Psoas muscle (tissue), 8 donors: ENCODE results near the gene CASQ1. TPM values are rescaled to one million over a fixed set of nuclear protein-coding genes. Genes with fewer than 3 reads are reported as not detected.

Experiments used
- ATAC-seq, 4 donors: fragments of 200-7000 bp; cut with Tn5 transposase; one replicate each; pipeline ENCODE4 v1.9.1; 2020; ENCODE audit warnings: moderate library complexity in 3 of 4, mild to moderate bottlenecking in 2 of 4
- DNase-seq, 2 donors: peaks; one replicate each; pipeline ENCODE4 v3.0.0-alpha.2; 2020
- H3K27ac ChIP-seq: fragments of 200-600 bp; one replicate; pipeline ENCODE4 v1.8.0; 2022
- H3K27me3 ChIP-seq, 3 donors: fragments of 200-600 bp in 1 of 3; one replicate each; pipeline versions ENCODE4 v1.6.1 to v1.8.0; 2013 to 2022; ENCODE audit warnings: low read length in 2 of 3, mild to moderate bottlenecking in 2 of 3, moderate library complexity in 1 of 3; ENCODE audit not compliant: insufficient read depth in 3 of 3
- H3K36me3 ChIP-seq, 2 donors: fragments of 200-600 bp in 1 of 2; one replicate each; pipeline versions ENCODE4 v1.6.1 to v1.8.0; 2013 to 2022; ENCODE audit warnings: low read depth in 1 of 2, mild to moderate bottlenecking in 1 of 2, moderate library complexity in 1 of 2; ENCODE audit not compliant: insufficient read depth in 1 of 2
- H3K4me1 ChIP-seq: fragments of 200-600 bp; one replicate; pipeline ENCODE4 v1.8.0; 2022
- H3K4me3 ChIP-seq: fragments of 200-600 bp; one replicate; pipeline ENCODE4 v1.8.0; 2022; ENCODE audit warnings: mild to moderate bottlenecking
- H3K9me3 ChIP-seq: fragments of 200-600 bp; one replicate; pipeline ENCODE4 v1.8.0; 2022
- CTCF ChIP-seq: fragments of 200-600 bp; IDR thresholded peaks from one replicate; pipeline ENCODE4 v1.8.0; 2022; ENCODE audit warnings: antibody characterized with exemption
- WGBS, 3 donors: extraction: QIAGEN DNeasy Blood & Tissue Kit; methylation state at CpG; one replicate each; pipeline versions ENCODE4 v1.1.6 to v1.1.7; 2013; 5-methylcytosine and 5-hydroxymethylcytosine counted together
- intact Hi-C, 2 donors: fragments of 100-400 bp; cut with DNase I; formaldehyde crosslinking; loops; one replicate each; pipeline versions ENCODE4 v1.11.0 to v1.14.2; 2022
- polyA plus RNA-seq, 3 donors: library from polyadenylated mRNA; stranded (reverse); fragments of 200-250 nt; gene quantifications; one replicate each; pipeline ENCODE4 v1.2.3, GENCODE V29; 2013
- total RNA-seq, 4 donors: library from RNA; stranded (reverse); fragmentation: NEBNext Ultra II Directional in 2 of 4; extraction: Animal tissue kit (Norgen Biotek cat#: 25700) in 2 of 4; gene quantifications; one replicate each; pipeline versions ENCODE4 v1.2.1 to v1.2.4, GENCODE V29; 2021 to 2023
- donor health status: healthy with polysubstance abuse.
- donor health status: DM: no; HTN: no; CAD: no; lungs with moderate emphysema.
- donor health status: Bipolar disorder and iron deficiency.
- donor health status: healthy.
- donor health status: DM: yes; HTN: yes; CAD: no.
- donor health status: DM: no; HTN: no; CAD: no.
- donor health status: DM: no; HTN: no; CAD: no.
- donor health status: DM: yes; HTN: yes; CAD: no.

Gene CASQ1
- total and polyA plus RNA-seq, 7 donors, result 171 to 903 (median 412) TPM

- Histone ChIP-seq H3K36me3 (no peaks in the 10 kb centered on the region), H3K4me1 (no peaks in the 10 kb centered on the region), H3K9me3 (no peaks in the 10 kb centered on the region), H3K27ac (no peak overlapping the region), H3K4me3 (no peak overlapping the region), H3K27me3 (no peaks in the 10 kb centered on the region)
- intact Hi-C loops, result no loop called here
- no peak for DNase-seq
- peak; percentile 74 to 81 (median 79) for ATAC-seq
- WGBS, 3 donors, result 47 to 65% (median 47%) methylated on average over 6 of the region's 6 CpGs
- peak; percentile 53 for TF ChIP-seq CTCF
These were observed 28.2 kb upstream of the CASQ1 start for GRCh38 chr1:160161965-160162705.

DNA sequence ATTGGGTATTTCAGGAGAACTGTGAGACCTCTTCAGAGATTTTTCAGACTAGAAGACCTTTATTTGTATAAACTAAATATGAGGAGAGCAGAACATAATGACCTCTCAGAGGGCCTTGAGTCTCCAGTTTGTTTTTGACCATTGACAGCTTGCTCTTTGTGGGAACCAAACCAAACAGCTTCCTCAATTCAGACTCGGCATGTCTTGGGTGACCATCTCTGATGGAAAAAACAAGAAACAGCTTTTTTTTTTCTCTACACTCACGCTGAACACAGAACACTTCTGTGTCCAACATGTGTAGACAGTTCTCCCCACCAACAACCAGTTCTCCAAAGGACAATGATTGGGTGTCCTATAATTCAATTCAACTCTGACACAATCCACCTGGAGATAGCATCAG lies 27.4 kb upstream of the CASQ1 start:
- DNase-seq, result no peak
- H3K27ac ChIP-seq, result no peak overlapping the region
- H3K27me3 ChIP-seq, result no peaks in the 10 kb centered on the region
- H3K9me3 ChIP-seq, result no peaks in the 10 kb centered on the region
- intact Hi-C loops, result no loop called here
- no peak overlapping the region for H3K4me3 ChIP-seq
- 80 to 93% (median 81%) methylated on average over 2 of the region's 2 CpGs for WGBS, 3 donors
- no peak for TF ChIP-seq CTCF
- no peak for ATAC-seq
- no peaks in the 10 kb centered on the region for H3K4me1 ChIP-seq
- no peaks in the 10 kb centered on the region for H3K36me3 ChIP-seq

DNA sequence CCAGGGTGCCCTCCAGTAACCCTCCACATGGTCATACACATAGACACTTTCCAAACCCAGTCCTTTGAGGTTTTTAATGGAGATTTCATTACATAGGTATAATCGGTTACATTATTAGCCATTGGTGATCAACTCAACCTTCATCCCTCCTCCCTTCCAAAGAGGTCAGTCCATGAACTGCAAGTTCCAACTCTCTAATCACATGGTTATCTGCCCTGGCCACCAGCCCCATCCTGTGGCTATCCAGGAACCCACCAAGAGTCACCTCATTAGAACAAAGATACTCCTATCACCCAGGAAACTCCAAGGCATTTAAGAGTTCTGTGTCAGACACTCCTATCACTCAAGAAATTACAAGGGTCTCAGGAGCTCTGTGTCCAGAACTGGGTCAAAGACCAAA lies 26.8 kb upstream of the CASQ1 start:
- Histone ChIP-seq H3K4me3 (no peak overlapping the region), H3K36me3 (no peaks in the 10 kb centered on the region), H3K9me3 (no peaks in the 10 kb centered on the region), H3K27me3 (no peaks in the 10 kb centered on the region), H3K27ac (no peak overlapping the region), H3K4me1 (no peaks in the 10 kb centered on the region)
- no peak for TF ChIP-seq CTCF
- no peak for DNase-seq
- intact Hi-C loops, result no loop called here
- WGBS, 3 donors, result 92 to 95% (median 95%) methylated on average over 1 of the region's 1 CpG
- ATAC-seq, result peak in 3 of 4 donors; percentile 50 to 78 (median 75)

DNA sequence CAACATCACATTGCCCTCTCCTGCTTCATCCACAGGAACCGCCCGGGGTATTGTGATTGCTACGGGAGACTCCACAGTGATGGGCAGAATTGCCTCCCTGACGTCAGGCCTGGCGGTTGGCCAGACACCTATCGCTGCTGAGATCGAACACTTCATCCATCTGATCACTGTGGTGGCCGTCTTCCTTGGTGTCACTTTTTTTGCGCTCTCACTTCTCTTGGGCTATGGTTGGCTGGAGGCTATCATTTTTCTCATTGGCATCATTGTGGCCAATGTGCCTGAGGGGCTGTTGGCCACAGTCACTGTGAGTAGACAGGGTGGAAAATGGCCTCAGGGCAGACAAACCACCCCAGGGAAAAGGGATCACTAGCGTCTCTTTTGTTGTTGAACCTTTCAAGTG lies 26.3 kb upstream of the CASQ1 start:
- ATAC-seq (no peak), DNase-seq (no peak)
- Histone ChIP-seq H3K27me3 (no peaks in the 10 kb centered on the region), H3K9me3 (no peaks in the 10 kb centered on the region), H3K4me3 (no peak overlapping the region), H3K27ac (no peak overlapping the region), H3K36me3 (no peaks in the 10 kb centered on the region), H3K4me1 (no peaks in the 10 kb centered on the region)
- intact Hi-C loops, result no loop called here
- WGBS, 3 donors, result 76 to 88% (median 86%) methylated on average over 10 of the region's 10 CpGs
- no peak for TF ChIP-seq CTCF
